ENCODE measurements around the gene ZC3H4.
"Not testable (repeated sequence)": the region's sequence is repeated elsewhere in the genome, so short reads cannot be mapped to it uniquely, and the experiment has no call there.

ZC3H4 gene

GRCh38 chr19:47109177-47109540 is 4.4 kb downstream of the ZC3H4 start:
- DNase-seq (ENCODE audit: low read depth in 1 of 2, low spot score in 1 of 2), result no peak

- no peak for DNase-seq (ENCODE audit: low read depth in 1 of 2, low spot score in 1 of 2)
Measured at GRCh38 chr19:47107953-47108746, 5.4 kb downstream of the ZC3H4 start.

GRCh38 chr19:47107202-47107952 is 6.2 kb downstream of the ZC3H4 start:
- DNase-seq (ENCODE audit: low read depth in 1 of 2, low spot score in 1 of 2), result no peak

GRCh38 chr19:47106821-47107201 is 6.8 kb downstream of the ZC3H4 start:
- no peak for DNase-seq (ENCODE audit: low read depth in 1 of 2, low spot score in 1 of 2)

- DNase-seq (ENCODE audit: low read depth in 1 of 2, low spot score in 1 of 2), result no peak
Measured at GRCh38 chr19:47105874-47106273, 7.7 kb downstream of the ZC3H4 start.

GRCh38 chr19:47104680-47105079 is 8.9 kb downstream of the ZC3H4 start:
- DNase-seq (ENCODE audit: low read depth in 1 of 2, low spot score in 1 of 2), result no peak

- no peak for DNase-seq (ENCODE audit: low read depth in 1 of 2, low spot score in 1 of 2)
Measured at GRCh38 chr19:47102346-47103060, 11.1 kb downstream of the ZC3H4 start.

DNA sequence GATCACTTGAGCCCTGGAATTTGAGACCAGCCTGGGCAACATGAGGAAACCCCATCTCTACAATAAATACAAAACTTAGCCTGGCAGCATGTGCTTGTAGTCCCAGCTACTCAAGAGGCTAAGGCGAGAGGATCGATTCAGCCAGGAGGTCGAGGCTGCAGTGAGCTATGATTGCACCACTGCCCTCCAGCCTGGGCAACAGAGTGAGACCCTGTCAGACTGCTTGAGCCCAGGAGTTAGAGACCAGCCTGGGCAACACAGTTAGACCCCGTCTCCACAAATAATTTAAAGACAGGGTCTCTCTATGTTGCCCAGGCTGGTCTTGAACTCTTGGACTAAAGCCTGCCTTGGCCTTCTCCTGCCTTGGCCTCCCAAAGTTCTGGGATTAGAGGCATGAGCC is 12.5 kb downstream of the ZC3H4 start:
- not testable (repeated sequence) for DNase-seq (ENCODE audit: low read depth in 1 of 2, low spot score in 1 of 2)

DNA sequence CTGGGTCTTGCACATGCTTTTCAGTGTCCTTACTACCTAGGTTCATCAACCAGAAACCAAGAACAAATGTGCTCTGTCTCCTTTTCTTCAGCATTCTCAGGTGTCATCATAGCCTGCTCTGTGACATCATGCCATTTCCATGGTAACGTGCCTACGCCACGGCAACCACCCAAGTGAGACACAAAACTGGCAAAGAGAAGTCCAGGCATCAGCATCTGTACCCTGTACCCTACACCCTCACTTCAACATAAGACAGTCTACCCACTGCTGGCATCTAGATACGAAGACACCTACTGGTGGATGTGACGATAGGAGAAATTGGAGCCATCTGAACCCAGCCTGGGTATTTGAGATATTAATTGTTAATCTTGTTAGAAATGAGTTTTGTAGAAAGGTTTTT is 13.3 kb downstream of the ZC3H4 start:
- no peak for DNase-seq (ENCODE audit: low read depth in 1 of 2, low spot score in 1 of 2)

- DNase-seq (ENCODE audit: low read depth in 1 of 2, low spot score in 1 of 2), result no peak
Measured at GRCh38 chr19:47099576-47100050, 14.0 kb downstream of the ZC3H4 start.

- DNase-seq (ENCODE audit: low read depth in 1 of 2, low spot score in 1 of 2), result no peak
Measured at GRCh38 chr19:47098608-47099007, 15.0 kb downstream of the ZC3H4 start.

DNA sequence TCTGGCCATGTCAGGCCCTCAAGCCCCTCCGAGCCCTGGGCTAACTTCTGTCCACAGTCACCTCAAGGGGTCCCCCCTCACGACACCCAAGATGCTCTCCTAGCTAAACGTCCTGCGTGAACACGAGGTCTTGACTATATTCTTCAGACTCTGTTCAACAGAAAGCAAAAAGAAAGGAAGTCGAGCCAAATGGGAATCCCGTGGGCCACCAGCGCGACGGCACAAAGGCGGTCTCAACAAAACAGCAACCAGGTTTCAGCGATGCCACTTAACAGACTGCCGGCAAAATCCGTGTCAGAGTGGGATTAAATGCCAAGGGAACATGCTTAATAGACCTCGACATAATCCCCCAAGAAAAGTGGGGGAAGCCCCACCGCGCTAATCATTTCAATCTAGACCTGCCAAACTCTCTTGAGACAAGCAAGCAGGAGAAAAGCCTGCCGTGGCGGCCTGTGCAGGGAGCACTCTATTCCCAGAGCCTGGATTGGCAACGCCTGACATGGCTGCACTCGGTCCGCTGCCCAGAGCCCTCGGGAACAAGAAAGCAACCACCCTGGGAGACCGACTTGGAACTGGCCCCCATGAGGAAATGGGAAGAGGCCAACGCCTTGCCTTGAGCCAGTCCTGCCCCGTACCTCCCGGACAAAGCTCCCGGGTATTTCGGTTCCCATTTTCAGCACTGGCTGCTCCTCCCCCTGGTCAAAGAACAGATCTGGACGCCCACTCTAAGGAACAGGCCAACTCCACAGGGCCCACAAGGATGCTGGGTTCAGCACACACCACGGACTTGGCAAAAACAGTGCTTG is 16.0 kb downstream of the ZC3H4 start:
- no peak for DNase-seq (ENCODE audit: low read depth in 1 of 2, low spot score in 1 of 2)

DNA sequence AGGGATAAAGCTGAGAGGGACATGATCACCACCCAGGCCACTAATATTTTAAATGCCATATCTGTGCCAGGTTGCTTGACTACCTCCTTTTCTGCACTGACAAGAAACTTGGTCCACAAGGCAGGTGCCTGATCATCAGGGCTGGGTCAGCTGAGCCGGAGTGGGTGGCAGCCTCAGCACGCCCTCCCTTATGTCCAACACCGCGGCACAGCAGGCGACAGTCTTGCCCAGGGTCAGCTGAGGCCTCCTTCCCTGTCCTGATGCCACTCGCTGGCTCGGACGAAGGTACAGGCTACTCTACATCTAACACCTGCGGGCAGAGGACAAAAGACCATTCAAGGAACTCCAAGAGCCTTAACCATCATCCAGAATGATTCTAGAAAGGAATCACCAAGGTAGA is 16.9 kb downstream of the ZC3H4 start:
- no peak for DNase-seq (ENCODE audit: low read depth in 1 of 2, low spot score in 1 of 2)

DNA sequence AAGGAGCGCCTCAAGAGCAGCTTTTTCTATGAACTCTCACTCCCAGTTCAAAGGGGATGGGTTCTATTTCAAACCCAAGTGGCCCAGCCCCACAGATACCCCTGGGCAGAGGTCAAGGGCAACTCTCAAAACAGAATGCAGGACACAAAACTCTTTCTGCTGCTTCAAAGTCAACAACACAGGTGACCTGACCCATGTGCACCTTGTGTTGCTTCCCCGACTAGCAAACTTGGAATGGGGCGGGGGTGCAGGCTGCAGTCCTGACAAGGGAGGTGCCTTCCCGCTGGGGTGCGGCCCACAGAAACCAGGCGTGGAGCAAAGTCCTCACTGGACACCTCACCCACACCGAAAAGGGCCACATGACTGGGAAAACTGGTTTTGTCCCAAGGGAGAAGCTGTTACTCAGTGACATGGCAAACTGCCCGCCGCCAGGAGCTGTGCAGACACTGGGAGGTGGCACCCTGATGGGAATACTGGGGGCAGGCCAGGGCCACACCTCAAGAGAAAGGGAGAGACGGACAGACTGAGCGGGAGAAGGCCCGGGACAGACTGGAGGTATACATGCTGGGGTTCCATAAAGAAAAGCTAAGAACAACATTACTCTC is 17.4 kb downstream of the ZC3H4 start:
- DNase-seq (ENCODE audit: low read depth in 1 of 2, low spot score in 1 of 2), result no peak

DNA sequence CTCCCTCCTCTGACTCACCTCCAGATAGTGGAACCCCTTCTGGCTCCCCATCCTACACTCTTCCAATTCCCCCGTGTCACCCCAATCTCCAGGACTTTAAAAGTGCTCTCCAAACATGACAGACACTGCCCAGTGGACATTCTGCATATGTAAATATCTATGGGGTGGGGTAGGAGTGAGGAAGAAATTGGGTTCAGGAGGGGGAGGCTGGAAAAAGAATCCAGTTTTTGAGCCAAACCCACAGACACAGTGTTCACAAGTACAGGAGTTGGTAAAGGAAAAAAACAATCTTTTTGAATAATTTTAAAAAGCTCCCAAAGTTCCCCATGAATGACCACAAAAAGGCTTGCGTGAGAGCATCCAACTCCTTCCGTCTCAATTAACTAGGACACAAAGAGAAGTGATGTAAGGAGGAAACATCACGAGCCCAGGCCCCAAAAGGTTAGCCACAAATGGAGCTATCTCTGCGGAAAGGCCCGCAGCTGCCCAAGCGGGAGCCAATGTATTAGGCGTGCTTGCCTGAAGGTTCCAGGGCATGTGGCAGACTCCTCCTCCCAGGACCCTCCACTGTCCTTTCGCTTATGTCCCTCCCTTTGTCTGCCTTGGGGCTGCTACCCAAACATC is 18.0 kb downstream of the ZC3H4 start:
- DNase-seq (ENCODE audit: low read depth in 1 of 2, low spot score in 1 of 2), result no peak

DNA sequence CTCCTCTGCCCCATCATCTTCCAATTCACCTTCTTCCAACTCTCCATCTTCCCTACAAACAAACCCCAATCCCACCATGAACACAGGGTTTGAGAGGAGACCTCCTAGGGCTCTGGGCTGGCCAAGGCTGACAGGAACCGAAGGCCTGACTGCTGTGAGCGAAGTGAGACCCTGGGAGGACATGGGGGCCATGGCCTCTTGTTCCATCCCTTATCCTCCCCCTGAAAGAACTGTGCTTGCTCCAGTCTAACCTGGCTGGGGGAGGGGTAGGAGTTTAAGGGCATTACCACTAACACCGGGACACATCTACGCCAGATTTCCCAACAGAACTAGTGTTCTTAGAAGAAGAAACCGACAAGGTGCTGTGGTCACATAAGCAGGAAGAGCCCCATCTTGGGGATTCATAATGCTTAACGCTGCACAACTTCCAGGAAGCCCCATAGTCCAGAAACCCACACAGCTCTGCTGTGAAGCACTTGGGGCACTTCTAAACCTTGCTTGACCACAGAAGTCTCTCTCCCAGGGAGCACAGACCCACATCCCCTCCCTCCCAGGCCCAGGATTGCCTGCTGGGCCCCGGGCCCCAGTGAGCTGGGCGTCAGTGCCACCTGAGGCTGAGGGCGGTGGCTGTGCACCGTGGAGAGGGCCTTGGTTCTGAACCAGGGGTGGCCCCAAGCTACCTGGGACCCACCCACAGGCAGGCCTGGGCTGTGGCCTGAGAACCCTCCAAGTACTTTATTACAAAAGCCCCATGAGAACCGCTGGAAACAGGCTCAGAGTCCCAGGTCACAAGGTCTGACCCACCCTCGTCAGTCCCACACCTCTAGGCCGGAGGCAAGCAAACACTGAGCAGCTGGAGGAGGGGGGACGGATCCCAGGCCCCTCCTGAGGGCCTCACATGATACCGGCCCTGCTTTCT is 18.8 kb downstream of the ZC3H4 start:
- peak in 1 of 2 donors; percentile 16 for DNase-seq (ENCODE audit: low read depth in 1 of 2, low spot score in 1 of 2)

DNA sequence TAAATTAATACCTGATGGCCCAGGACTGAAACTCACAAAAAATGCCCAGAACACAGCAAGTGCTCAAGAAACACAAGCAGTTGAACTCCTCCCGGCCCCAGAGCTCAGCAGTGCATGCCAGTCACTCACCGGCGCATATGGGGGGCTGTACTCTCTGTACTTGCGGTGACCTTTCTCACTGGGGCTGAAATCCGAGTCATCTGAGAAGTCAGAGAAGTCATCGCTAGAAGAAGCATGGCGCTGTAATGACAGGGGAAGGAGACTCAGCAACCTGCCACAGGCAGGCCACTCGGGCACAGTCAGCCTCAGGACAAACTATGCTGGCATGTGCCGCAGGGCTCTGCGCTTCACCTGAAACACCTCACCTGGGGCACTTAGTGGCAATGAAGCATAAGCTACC is 19.7 kb downstream of the ZC3H4 start:
- no peak for DNase-seq (ENCODE audit: low read depth in 1 of 2, low spot score in 1 of 2)

GRCh38 chr19:47093254-47093653 is 20.3 kb downstream of the ZC3H4 start:
- no peak for DNase-seq (ENCODE audit: low read depth in 1 of 2, low spot score in 1 of 2)

DNA sequence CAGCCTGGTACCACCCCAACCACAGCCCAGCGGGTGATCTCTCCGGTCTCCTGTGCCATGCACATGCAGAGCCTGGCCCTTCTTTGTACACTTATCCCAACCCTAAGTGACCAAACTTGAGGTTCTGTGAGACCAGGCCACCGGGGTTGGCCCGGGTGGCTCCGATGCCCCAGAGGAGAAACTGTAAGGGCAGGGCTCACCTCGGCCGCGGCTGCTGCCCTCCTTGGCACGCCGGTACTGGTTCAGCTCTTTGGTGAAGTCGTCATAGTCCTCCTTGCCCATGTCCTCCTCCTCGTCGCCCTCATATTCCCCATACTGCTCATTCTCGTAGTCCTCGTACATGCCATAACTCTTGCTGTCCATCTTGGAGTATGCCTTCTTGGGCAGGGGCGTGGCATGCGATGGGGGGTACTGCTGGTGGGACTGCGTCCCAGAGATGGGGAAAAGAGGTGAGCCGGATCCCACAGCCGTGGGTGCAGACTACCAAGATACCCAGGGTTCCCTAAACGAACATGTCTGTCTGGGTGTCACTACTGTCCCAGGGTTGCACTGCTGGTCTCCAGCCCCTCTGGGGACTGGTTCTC is 23.7 kb downstream of the ZC3H4 start:
- no peak for DNase-seq (ENCODE audit: low read depth in 1 of 2, low spot score in 1 of 2)
